NCI-H1105 treated with DMSO at 0.1 percent for 48 hours (cell line): ENCODE results near the gene CSN1S1.
"Not testable (repeated sequence)": the region's sequence is repeated elsewhere in the genome, so short reads cannot be mapped to it uniquely, and the experiment has no call there.

Experiments
- DNase-seq: peaks from one replicate; lab custom pipeline; 2025; lab: John Stamatoyannopoulos, UW

CSN1S1 gene, protein sequence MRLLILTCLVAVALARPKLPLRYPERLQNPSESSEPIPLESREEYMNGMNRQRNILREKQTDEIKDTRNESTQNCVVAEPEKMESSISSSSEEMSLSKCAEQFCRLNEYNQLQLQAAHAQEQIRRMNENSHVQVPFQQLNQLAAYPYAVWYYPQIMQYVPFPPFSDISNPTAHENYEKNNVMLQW

DNA sequence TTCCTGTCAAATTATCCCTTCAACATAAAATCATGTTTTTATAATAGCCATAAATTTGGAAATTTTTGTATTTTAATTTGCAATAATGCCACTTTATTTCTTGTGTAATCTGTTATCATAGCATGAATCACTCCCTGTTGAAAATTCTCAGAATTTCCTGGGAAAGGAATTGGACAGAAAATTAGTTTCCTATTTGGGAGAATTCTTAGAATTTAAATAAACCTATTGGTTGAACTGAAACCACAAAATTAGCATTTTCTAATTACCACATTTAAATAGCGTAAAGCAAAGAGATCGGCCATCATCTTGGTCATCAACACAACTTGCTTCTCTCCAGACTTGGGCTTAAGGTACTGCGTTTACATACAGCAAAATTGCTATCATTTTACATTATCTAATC, at the start of gene CSN1S1:
TSS of gene CSN1S1 (plus strand) at position 301 of the 400 bp plus-strand sequence. CDS start 1,488 bp downstream, outside the sequence.
- DNase-seq, result no peak

DNA sequence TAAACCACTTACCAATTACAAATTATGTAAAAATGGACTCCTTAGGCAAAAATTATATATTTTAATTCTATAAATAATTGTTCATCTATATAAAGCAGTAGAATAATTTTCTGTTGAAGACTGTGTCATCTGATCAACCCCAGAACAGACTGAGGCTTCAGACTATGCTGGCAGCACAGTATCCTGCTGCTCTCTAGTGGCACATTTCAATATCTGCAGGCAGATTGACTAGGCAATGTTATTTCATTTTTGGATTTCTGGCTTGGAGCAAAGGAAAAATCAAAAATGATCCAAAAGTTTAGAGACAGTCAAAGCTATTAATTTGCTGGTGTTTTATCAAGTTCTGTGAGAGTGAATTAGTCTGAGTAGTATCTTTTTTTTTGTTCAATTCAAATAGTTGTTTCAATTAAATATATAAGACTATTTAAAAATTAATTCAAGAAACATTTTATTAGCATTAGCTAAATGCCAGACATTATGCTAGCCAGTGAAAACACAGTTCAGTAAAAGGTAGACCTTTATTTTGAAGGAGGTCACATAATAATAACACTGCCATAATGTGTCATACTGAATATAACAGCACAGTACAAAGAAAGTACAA, 49.6 kb upstream of the CSN1S1 start:
- DNase-seq, result peak; percentile 34

DNA sequence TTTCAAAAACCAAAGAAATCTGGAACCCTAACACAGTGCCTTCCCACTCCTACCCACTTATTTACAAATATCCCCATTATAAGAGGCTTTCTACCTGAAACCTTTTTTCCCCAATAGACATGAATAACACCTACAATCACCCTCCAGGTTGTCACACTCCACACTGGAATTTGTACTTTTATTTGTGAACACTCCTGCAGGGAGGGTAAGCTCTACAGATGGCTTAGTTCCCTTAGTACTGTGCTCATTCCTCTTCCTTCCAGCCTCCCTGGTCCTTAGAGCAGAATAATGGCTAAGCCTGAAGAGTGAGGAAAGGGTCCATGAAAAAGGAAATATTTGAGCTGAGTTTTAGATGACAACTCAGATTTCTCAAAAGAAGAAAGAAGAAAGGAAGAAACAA, 48.7 kb upstream of the CSN1S1 start:
- DNase-seq, result no peak

DNA sequence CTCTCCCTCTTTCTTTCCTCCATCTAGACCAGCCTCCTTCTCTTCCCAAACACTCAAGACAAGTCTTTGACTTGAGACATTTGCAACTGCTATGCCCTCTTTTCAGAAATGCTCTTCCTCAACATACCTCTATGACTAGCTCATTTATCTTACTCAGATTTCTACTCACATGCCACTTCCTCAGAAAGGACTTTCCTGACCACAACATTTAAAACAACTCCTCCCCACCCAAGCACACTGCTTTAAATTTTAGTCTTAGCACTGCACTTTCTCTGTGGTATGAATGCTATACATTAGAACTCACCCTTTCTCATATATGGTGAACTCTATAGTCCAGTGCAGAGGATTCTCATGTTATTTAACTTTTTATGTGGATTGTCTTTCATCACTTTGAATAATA, 42.5 kb upstream of the CSN1S1 start:
- DNase-seq, result no peak

DNA sequence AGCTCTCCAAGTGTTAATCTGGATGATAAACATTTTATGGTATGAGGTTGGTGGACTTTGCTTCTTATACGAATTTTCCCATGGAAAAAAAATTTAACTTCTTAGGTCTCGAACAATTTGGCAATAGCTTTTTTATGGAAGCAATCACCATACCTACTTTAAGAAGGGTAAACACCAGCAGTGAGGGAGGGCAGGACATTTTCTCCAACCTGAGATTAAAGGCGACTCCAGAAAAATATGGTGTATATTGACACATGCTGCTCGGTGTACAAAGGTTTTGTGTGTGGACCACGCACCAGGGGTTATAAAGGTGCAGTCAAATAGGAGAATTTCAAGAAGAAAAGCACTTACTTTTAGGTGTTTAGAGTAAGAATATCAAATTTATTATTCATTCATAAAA, 36.7 kb upstream of the CSN1S1 start:
- no peak for DNase-seq

DNA sequence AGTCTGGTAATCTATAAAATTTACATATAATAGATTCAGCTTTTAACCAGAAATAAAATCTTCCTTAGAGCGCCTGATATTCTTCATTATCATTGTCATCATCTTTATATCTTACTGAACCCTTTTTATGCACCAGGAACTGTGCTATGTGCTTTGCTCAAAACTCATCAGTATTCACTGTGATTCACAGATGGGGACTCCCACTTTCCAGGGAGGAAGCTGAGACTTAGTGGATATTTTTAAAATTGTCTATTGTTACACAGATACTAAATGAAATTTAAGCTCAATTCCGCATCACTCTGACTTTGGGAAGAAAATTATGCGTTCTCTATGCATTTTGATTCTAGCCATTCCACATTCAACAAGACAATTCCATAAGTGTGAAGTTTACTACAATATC, 36.1 kb upstream of the CSN1S1 start:
- DNase-seq, result no peak

DNA sequence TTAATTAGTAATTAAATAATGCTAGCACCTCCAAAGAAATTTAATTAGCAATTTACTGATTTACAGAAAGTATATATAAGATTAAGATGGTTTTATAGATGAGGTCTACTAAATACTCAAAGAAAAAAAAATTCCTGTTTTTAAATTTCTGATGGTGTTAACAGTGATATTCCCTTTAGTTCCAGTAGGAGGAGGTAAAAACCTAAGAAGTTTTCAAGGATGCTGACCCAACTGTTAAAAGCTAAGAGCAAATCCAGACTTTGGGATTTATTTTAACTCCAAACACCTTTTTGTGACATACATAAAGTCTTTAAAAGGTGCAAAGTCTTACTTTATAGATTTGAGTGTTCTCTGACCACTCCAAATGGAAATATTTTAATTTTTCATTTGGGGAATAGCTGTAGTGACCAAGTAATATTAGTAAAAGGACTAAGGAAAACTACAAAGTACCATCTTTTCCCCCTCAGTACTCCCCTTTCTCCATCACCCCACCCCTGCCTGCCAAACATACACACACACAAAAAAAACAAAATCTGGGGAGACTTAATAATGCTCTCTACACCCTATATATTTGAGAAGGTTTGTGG, 34.2 kb upstream of the CSN1S1 start:
- peak; percentile 27 for DNase-seq

DNA sequence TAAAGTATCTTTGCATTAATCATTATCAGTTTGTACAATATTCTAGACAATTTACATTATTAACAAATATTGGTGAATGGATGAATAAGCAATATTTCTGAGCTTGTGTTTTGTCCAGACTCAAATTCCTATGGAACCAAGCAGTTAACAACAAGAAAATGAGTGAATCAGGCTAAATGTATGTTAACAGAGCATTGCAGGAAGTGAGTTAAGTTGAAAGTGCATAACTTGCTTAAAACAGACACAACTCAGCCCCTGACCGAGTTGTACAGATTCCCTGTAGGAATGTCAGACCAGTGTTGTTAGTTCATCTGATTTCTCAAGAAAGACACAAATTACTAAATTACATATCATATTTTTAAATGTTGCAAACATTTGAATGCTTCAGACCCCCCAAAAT, 23.7 kb upstream of the CSN1S1 start:
- DNase-seq, result no peak

DNA sequence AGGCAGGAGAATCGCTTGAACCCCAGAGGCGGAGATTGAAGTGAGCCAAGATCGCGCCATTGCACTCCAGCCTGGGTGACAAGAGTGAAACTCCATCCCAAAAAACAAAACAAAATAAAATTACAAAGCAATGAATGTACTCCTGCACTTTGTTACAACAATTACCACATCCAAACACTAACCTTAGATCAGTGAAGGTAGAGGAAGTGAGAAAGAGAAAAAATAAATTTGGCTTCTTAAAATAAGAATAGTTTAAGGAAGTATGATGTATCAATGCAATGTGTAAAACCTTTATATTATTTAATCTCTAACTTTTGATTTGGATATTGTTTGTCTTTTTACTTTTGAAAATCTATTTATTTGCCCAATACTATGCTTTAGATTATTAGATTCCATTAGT, 21.7 kb upstream of the CSN1S1 start:
- DNase-seq, result no peak

DNA sequence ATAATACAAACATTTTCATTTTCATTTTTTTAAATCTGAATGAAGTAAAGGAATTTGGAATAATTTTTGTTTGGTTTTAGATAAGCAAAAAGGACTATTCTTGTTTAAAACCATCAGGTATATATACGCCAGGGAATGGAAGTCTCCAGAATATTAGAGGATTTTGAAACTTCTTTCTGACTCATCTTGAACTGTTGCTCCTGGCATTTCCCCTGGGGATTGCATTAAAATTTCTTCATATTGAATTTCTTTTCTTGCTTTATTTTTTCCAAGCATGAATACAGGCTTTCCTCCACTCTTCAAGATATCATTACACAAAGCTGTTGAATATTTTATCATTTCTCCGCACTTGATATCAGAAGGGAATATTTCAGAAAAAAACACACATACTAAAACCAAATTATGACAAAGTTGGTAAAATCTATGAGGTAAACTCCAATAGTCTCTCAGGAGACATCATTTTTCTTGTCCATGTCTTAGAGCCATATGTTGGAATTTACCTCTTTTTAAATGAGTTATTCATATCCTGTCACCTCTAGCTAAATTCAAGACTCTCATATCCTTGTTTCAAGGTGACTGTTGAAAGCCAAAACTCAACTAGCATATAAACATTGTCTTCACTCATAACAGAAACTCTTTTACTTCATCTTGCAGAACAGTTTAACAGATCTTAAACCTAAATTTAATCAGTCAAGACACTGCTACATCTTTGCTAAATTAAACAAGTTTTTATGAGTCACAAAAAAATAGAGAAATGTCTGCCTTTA, 20.7 kb upstream of the CSN1S1 start:
- no peak for DNase-seq

DNA sequence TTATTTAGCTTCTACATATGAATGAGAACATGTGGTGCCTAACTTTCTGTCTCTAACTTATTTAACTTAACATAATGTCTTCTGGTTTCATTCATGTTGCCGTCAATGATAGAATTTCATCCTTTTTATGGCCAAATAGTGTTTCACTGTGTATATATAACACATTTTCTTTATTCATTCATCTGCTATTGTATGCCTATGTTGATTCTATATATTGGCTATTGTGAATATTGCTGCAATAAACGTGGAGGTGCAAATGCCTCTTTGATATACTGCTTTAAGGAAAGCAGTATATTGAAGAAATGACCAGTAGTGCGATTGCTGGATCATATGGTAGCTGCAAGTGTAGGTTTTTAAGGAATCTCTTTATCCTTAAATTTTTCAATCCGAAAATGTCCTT, 10.0 kb upstream of the CSN1S1 start:
- DNase-seq, result no peak

DNA sequence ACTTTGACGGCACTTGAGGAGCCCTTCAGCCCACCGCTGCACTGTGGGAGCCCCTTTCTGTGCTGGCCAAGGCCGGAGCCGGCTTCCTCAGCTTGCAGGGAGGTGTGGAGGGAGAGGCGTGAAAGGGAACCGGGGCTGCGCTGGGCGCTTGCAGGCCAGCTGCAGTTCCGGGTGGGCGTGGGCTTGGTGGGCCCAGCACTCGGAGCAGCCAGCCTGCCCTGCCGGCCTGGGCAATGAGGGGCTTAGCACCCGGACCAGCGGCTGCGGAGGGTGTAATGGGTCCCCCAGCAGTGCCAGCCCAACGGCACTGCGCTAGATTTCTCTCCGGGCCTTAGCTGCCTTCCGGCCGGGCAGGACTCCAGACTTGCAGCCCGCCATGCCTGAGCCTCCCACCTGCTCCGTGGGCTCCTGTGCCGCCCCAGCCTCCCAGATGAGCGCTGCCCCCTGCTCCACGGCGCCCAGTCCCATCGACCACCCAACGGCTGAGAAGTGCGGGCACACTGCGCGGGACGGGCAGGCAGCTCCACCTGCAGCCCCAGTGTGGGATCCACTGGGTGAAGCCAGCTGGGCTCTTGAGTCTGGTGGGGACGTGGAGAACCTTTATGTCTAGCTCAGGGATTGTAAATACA, 7.0 kb upstream of the CSN1S1 start:
- not testable (repeated sequence) for DNase-seq

DNA sequence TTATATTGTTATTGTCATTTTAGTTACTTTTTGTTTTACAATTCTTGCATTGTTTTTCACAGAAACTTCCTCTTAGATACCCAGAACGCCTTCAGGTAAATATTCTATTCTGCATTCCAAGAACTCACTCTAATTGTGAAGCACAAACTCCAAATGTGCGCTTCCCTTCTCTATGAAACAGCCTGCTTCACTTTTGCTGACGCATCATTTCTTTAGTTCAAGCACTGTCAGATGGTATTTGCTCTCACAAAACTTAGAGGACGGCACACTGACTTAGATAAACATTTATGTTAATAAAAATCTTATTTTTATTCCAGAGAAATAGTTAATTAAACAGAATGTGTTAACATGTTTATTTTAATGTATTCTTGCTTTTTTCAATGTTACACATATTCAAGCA, 3.3 kb downstream of the CSN1S1 start:
- DNase-seq, result no peak

DNA sequence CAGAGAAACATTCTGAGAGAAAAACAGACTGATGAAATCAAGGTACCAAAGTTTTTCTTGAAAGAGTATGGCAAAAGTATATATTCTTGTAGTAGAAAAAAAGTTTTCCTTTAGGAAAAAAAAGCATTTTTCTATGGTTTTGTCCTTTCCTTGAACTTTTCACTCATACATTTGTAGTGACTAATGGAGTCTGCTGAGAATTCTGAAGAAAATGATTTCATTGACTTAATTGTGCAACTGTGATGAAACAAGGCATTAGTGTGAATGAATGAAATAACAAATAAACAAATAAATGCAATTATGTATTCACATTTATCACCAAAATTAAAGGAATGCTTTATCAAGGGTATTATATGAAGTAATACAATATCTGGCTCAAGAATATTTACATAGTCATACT, 5.7 kb downstream of the CSN1S1 start:
- DNase-seq, result no peak

DNA sequence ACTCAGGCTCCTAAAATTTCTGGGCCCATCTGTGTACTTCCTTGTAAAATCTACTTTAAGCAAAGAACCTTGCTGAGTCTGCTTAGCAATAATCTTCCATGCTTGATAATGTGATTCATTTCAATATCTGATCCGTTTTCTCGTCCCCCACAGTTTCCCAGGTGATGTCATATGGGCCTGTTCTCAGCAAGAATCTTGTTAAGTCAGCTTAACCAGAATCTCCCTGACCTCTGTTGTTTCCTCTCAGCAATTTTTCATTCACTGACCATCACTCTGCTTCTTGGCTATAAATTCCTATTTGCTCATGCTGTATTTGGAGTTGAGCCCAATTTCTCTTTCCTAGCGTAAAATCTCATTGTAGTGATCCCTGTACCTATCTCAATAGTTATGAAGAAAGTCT, 20.7 kb downstream of the CSN1S1 start:
- DNase-seq, result no peak

DNA sequence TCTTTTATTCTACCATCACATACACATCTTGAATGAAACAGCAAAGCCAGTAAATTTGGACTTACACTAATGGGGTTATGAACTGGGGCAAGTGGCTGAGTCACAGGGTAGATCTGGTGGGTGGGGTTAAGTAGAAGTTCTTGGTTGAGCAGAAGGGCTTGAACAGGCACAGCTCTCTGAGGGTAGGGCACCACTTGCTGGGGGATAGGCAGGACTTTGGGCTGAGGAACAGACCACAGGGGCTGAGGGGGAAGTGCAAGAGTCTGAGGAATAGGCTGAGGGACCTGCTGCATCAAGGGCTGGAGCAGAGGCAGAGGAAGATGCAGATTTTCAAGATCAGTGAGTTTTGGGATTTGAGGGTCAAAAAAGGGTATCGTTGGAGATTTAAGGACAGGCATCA, 26.3 kb downstream of the CSN1S1 start:
- no peak for DNase-seq

DNA sequence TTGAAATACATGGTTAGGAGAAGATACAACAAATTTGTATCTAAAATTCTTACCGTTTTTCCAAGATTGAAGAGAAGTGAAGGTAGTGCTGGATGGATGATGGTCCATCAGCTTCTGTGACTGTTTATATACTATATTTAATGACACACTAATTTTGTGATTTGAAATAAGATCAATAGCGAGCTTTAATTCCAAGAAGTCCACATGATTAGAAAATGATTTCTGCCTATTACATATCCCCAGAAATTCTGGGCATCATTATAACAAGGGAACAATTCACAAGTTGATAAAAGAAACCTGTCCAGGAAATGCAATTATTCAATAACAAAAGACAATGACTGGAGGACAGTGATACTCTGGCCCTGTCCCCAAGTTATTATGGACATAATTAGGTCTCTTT, 34.8 kb downstream of the CSN1S1 start, which contains the start of gene CSN2:
TSS of gene CSN2 (minus strand) at position 101 of the 400 bp plus-strand sequence. CDS start 4,733 bp downstream, outside the sequence.
- no peak for DNase-seq

DNA sequence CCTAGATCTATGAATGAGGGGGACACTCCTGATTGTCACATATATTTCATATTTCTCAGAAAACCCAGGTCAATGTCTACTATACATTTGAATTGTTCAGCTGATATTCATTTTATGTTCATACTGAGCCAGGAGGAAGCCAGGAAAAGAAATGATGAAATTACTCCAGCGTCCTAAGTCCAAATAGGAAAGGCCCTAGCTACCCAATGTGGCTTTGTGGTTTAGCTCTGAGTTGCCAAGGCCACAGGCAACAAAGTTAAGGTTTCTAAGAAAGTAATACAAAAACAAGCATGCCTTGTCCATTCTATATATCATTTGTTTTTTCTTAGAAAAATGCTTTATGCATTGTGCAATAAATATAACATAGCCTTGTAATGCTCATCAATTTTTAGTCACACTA, 39.2 kb downstream of the CSN1S1 start:
- no peak for DNase-seq

DNA sequence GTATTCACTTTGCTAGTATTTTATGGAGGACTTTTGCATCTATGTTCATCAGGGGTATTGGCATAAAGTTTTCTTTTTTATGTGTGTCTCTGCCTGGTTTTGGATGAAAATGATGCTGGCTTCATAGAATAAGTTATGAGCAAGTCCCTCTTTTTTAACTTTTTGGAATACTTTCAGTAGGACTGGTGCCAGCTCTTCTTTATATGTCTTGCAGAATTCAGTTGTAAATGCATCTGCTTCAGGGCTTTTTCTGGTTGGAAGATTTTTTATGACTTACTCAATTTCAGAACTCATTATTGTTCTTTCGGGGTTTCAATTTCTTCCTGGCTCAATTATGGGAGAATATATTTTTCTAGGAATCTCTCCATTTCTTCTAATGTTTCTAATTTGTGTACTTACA, 43.8 kb downstream of the CSN1S1 start:
- DNase-seq, result no peak

DNA sequence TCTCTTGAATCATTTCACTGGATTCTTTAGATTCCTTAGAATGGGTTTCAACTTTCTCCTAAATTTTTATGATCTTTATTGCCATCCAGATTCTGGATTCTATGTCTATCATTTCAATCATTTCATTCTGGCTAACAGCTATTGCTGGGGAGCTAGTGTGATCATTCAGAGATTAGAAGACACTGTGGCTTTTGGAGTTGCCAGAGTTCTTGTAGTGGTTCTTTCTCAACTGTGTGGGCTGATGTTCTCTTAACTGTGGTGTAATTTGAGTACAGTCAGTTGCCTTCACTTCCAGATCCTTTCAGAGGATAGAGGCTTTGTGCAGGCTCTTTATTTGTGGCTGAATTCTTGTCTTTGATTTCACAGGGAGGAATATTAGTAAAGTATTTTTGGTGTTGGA, 46.7 kb downstream of the CSN1S1 start:
- DNase-seq, result no peak

DNA sequence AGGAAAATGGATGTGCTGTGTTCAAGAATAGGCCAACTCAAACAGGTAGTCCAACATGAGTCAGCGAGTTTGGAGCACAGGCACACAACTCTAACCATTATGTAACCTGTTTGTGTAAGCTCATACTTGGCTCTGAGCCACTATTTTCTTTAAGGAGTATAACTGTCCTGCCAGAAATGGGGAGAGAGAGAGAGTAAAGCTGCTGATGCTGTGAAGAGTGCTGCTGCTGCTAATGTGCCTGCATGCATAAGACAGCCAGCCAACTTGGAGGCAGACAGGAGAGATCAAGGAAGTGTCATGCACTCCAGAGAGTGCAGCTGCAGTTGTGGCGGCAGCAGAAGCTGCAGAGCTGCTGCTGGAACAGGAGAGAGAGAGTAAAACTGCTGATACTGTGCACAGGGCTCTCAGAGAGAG, 53.2 kb downstream of the CSN1S1 start:
- peak; percentile 34 for DNase-seq

DNA sequence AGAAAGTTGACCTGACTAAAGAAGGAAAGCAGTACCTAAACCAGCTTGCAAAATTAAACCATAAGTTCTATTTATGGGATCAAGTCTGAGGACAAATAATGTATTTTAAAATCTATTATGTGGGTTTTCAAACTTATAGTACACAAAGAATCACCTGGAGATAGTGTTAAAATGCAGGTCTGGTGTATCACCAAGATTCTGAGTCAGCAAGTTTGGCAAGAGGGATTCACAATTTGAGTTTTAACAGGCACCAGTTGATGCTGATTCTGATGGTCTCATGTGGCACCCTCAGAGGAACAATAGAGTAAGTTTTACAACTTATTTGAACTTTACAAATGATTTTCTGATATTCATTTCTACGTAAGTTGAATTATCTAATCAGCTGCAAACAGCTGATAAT, 55.8 kb downstream of the CSN1S1 start:
- no peak for DNase-seq

DNA sequence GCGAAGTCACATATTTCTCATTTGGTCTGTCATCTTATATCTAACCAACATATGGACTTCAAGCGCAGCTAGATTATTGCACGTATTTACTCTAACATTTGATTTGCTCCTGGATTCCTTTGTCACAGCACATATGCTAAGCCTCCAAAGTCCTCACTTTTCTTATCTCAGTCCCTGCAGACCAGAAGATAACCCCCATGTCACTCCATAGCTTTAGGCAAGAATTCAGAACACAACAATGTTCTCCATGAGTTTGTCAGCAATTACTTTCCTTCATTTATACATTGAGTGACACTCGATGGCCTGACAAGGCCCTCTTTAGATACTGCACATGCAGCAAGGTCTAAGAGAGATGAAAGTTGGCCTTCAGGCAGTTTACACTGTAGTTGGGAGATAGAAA, 60.1 kb downstream of the CSN1S1 start:
- DNase-seq, result no peak
